ENCODE measurements around the gene COL6A1.

COL6A1 gene

DNA sequence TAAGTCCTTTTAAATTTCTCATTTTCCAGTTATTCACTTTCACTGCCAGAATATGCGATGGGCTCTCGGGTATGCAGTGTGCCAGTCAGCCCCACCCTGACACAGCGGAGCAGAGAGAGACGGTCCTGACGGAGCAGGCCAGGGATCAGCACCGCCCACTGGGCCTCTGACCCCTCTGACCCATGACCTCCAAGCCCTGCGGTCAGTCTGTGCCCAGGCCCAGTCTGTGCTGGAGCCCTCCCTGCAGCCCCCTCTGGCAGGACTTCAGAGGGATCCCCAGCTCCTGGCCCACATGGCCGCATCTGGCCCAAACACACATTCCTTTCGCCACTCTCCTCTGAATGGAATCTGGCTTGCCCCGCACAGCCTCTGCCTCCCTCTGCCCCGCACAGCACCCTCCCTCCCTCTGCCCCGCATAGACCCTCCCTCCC lies 72.9 kb downstream of the COL6A1 start:
- Histone ChIP-seq H3K4me3 (ENCODE audit: insufficient read length, low read depth) (no peak overlapping the region), H3K9ac (ENCODE audit: insufficient read length, low read depth) (no peak overlapping the region), H3K27me3 (ENCODE audit: insufficient read depth, insufficient read length) (no peaks in the 10 kb centered on the region), H3K4me1 (ENCODE audit: insufficient read depth, insufficient read length) (peaks cover 34% of the 10 kb centered on the region), H3K9me3 (ENCODE audit: insufficient read depth, low read length) (peaks cover 8% of the 10 kb centered on the region; the same call in 1 of the 2 replicates), H3K36me3 (ENCODE audit: insufficient read depth, insufficient read length, low read length) (no peaks in the 10 kb centered on the region)
- TF ChIP-seq SUZ12 (IDR thresholded peaks at IDR 0.05; ENCODE audit: extremely low read depth, insufficient read depth, insufficient read length) (no peak), ZNF274 (IDR thresholded peaks at IDR 0.05; ENCODE audit: low read depth, low read length) (no peak), YY1 (IDR thresholded peaks at IDR 0.05; ENCODE audit: insufficient read depth, insufficient read length) (no peak)
- no peak for DNase-seq (ENCODE audit: low read depth, low spot score)
